Right lobe of liver (tissue), 4 donors: Measurements from ENCODE around the gene FBXO47.

Experiments
- POLR2A ChIP-seq: fragments of 450-650 bp; IDR thresholded peaks from one replicate; pipeline ENCODE4 v1.6.1; 2017; ENCODE audit warnings: antibody characterized with exemption, mild to moderate bottlenecking
- TF ChIP-seq, protein P1 (sequence below), 4 donors: fragments of 200-600 bp in 3 of 4; fragments of 450-650 bp in 1 of 4; IDR thresholded peaks; one replicate each; pipeline versions ENCODE4 v1.5.1 to v1.8.0; 2016 to 2022; ENCODE audit warnings: antibody characterized with exemption in 4 of 4, mild to moderate bottlenecking in 2 of 4
- donor health status: DM: no; HTN: no; CAD: no.
- donor health status: DM: no; HTN: no; CAD: no.
- donor health status: DM: no; HTN: yes; CAD: no.

DNA sequence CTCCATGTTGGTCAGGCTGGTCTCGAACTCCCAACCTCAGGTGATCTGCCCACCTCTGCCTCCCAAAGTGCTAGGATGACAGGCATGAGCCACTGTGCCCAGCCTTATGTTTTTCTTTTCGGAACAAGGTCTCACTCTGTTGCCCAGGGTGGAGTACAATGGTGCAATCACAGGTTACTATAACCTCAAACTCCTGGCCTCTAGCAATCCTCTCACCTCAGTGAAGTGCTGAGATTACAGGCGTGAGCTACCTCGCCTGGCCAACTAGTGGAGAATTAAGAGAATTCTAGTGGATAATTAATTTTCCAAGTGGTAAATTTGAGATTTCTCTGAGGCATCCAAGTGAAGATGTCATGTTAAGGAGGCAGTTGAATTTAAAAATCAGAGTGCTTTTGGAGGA is 2.9 kb upstream of the FBXO47 start:
- TF ChIP-seq, protein P1, sequence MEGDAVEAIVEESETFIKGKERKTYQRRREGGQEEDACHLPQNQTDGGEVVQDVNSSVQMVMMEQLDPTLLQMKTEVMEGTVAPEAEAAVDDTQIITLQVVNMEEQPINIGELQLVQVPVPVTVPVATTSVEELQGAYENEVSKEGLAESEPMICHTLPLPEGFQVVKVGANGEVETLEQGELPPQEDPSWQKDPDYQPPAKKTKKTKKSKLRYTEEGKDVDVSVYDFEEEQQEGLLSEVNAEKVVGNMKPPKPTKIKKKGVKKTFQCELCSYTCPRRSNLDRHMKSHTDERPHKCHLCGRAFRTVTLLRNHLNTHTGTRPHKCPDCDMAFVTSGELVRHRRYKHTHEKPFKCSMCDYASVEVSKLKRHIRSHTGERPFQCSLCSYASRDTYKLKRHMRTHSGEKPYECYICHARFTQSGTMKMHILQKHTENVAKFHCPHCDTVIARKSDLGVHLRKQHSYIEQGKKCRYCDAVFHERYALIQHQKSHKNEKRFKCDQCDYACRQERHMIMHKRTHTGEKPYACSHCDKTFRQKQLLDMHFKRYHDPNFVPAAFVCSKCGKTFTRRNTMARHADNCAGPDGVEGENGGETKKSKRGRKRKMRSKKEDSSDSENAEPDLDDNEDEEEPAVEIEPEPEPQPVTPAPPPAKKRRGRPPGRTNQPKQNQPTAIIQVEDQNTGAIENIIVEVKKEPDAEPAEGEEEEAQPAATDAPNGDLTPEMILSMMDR (IDR thresholded peaks at IDR 0.05) = no peak
- no peak for TF ChIP-seq POLR2A
